GM19238 (cell line): ENCODE measurements around the gene GALNT2.

Source experiments
- DNase-seq: peaks from one replicate; pipeline ENCODE4 v3.0.0; 2011; ENCODE audit warnings: low spot score; ENCODE audit not compliant: insufficient read length

The GALNT2 gene

GRCh38 chr1:230255116-230255515 lies 188.1 kb downstream of the GALNT2 start:
- no peak for DNase-seq

DNA sequence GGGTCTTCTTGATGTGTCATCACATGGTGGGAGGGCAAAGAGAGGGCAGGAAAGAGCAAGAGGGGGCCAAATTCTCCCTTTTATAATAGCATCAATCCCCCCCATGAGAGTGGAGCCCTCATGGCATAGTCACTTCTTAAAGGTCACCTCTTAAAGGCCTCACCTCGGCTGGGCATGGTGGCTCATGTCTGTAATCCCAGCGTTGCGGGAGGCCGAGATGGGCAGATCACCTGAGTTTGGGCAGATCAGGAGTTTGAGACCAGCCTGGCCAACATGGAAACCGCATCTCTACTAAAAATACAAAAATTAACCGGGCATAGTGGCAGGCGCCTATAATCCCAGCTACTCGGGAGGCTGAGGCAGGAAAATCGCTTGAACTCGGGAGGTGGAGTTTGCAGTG lies 189.0 kb downstream of the GALNT2 start:
- DNase-seq, result no peak

DNA sequence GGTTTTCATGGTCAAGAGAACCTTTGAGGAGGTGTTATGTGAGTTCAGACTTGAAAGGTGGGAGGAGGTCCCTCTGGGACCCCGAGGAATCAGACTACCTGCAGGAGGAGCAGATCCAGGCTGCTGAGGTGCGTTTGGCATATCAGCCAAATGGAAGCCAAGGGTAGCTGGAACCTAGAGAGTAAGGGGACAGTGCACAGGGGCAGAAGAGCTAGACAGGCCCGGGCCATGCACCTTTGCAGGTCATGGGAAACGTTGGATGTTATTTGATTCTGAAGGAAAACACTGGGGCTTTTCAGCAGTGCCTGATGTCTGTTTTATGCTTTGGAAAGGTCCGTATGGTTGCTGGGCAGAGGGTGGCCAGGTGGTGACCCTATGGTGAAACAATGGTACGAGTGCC lies 189.9 kb downstream of the GALNT2 start:
- no peak for DNase-seq

- DNase-seq, result no peak
Measured at GRCh38 chr1:230259621-230260020, 192.6 kb downstream of the GALNT2 start.

- no peak for DNase-seq
Measured at GRCh38 chr1:230260831-230261230, 193.8 kb downstream of the GALNT2 start.

GRCh38 chr1:230261928-230262650 lies 195.1 kb downstream of the GALNT2 start:
- DNase-seq, result no peak

- DNase-seq, result no peak
Measured at GRCh38 chr1:230262867-230263567, 196.0 kb downstream of the GALNT2 start.

DNA sequence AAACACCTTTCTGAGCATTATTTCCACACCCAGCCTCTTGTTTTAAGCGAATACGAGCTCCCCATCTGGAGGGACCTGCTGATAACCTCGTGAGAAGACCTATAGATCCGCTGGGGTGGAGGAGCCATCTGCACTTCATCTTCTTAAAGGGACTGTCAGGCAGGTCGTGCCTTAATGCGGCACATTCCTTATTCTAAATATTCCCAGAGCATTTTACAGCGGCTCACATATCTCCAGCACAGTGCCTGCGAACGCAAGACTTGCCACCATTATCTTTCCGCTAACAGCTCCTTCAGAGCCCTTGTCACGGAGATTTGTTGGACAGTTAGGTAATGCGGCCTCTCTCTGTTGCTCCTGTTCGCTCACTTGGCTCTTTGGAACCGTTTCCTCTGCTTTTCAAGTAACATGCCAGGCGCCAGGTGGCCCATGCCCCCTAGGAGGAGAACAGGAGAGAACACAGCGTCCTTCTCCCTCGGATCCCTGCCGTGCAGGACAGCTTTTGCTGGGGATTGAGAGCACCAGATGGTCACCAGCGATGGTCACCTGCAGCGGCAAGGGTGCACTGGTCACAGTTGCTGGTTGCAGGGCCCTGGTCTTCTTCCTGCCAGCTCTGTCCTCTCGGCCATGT lies 196.6 kb downstream of the GALNT2 start:
- no peak for DNase-seq

GRCh38 chr1:230264342-230264741 lies 197.3 kb downstream of the GALNT2 start:
- no peak for DNase-seq

DNA sequence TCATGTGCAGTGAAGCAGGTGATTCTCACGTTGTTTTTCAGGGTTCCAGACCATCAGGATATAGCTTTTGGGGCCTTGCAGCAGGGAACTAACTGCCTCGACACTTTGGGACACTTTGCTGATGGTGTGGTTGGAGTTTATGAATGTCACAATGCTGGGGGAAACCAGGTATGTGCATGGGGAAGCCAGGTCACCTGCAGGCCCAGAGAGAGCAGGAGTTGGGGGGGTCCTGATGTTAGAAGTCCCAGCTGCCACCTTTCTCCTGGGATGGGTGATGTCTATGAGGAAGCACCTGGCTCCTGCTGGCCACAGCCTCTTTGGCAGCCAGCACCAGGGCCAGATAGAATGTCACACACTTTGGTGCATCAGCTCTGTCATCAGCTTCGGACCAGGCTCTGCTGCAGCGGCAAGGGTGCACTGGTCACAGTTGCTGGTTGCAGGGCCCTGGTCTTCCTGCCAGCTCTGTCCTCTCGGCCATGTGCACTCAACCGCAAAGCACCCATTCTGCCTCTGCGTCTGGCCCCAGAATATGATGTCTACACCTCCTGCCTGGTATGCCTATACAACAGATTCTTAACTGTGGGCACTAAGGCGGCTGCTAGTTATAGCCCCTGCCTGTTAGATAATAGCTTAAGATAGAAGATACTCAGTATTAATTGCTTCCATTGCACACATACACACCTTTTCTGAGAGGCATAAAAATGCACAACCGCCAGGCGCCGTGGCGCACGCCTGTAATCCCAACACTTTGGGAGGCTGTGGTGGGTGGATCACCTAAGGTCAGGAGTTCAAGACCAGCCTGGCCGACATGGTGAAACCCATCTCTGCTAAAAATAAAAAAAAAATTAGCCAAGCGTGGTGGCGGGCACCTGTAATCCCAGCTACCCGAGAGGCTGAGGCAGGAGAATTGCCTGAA lies 198.4 kb downstream of the GALNT2 start:
- no peak for DNase-seq

DNA sequence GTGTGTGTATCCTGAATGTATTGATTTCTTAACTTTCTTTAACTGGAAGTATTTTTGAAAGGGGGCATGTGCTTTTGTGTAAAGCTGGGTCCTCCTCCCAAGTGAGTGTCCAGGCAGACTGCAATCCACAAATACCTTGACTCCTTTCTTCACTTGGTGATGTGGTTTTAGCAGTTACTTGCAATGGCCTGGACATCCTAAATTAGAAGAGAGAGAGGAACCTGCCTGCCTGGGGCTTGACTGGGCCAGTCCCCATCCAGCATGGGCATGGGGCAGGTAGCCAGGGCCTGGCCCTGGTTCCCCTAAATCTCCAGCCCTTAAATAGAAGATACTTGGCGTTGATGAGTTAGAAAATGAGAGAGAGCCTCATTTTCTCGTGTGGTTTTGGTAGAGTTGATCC lies 199.4 kb downstream of the GALNT2 start:
- no peak for DNase-seq

DNA sequence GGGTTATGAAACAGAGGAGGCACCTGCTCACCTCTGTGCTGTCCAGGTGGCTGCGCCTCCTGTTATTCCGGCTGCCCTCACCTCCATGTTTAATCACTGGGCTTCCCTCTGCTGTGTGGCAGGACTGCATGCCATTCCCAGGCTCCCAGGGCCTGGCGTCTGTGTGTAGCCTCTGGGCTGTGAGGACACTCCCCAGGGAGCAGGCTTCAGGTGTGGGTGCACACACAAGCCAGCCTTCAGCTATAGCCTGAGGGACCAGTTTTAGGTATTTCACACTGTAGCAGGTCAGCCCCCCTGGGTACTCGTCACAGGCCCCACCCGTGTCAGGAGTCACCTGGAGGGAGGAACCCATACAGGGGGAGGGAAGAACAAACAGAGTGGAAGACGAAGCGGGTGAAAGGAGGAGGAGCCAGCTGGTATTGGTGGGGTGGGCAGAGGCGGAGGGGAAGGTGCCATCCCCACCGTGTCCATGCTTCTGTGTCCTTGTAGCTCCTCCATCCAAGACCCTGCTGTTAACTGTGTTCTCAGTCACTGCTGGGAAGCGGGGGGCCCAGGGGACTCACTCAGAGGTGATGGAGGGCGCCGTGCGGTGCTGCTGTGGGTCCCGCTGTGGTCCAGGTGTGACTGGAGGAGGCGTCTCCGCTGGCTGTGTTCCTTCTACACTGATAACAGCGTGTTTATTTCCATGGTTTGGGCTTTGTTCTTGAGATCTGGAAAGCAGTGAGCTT lies 200.5 kb downstream of the GALNT2 start:
- no peak for DNase-seq

DNA sequence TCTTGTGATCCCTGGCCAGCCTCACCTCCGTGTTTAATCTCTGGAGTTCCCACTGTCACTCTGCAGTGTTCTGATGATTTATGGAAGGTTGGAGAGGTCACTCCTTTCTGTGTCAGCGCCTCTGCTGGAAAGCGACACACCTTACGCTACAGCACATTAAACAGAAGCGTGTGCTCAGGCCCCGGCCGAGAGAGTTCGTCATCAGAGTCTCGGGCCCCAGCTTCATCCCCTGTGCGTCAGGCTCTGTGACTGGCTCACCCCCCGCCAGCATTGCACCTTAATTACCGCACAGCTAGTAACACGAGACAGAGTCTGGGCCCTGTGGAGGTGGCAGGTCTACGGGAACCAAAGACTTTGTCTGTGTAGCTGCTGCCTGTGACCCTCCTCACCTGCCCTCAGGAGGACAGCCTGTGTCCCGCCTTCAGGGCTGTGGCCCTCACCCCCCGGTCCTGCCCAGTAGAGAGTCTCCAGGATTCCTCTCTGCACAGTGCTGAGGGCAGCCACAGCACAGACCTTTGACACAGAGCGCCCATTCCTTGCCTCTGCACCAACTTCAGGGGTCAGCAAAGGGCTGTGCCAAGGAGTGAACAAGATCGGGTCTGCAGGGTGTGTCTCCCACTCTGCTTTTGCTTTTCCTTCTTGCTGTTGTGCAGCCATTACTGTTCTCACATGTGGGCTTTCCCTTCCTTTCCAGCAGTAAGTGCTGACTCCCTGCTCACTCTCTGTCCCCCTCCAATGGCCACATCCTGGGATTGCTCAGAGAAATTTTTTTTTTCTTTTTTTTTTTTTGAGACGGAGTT lies 201.5 kb downstream of the GALNT2 start:
- DNase-seq, result peak; percentile 45

DNA sequence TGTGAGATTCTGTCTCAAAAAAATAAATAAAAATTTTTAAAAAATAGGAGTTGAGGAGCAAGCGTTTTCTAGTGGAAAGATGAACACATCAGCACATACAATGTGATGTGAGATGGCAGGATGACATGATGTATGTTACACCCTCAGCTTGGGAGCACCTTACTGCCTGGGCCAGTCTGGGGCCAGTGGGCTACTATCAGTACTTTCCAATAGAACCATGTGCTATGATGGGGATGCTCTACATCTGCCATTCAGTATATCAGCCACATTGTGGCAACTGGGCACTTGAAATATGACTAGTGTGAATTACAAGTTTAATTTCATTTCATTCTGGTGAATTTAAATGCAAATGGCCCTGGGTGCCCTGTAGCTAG lies 203.1 kb downstream of the GALNT2 start:
- DNase-seq, result no peak

- DNase-seq, result peak; percentile 30
Measured at GRCh38 chr1:230270559-230271281, 203.7 kb downstream of the GALNT2 start.

GRCh38 chr1:230271300-230272035 lies 204.4 kb downstream of the GALNT2 start:
- no peak for DNase-seq

DNA sequence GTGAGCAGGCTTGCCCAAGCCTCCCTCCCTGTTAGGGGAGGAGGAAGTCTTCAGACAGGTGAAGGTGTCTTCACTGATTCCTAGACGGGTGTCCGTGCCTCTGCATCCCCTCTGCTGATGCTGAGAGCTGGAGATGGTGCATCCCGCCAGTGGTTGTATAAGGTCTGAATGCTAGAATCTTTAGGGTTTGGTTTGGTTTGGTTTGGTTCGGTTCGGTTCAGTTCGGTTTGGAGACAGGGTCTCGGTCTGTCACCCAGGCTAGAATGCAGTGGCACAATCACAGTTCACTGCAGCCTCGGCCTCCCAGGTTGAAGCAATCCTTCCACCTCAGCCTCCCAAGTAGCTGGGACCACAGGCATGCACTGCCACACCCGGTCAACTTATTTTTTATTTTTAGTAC lies 205.5 kb downstream of the GALNT2 start:
- DNase-seq, result no peak

DNA sequence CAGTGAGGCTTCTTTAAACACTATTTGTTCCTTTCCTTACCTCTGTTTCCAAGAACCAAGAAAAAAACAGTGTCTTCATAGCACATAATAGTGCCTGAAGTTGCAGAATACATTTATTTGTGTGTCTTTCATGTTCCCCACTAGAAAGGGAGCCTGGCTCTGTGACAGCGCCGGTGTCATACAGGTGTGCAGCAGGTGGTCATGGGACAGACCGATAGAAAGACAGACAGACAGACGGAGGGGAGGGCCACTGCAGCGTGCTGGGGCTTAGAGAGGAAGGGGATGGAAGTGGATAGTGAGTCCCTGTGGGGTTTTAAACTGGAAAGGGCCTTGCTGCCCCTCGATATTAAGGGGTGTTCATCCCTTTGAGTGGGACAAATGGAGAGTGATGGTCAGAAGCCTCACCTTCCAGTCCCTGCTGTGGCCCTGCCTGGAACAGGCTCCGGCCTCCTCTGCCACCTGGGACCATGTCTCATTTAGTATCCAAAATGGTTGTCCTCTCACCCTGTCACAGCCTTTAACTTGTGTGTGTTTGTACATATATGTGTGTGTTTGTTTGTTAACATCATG lies 206.2 kb downstream of the GALNT2 start:
- no peak for DNase-seq
